ENCODE results near the gene FOXI3. TPM values are rescaled to one million over a fixed set of nuclear protein-coding genes. Genes with fewer than 3 reads are reported as not detected.

The FOXI3 gene
- total and polyA plus RNA-seq, 12 donors, result not detected

DNA sequence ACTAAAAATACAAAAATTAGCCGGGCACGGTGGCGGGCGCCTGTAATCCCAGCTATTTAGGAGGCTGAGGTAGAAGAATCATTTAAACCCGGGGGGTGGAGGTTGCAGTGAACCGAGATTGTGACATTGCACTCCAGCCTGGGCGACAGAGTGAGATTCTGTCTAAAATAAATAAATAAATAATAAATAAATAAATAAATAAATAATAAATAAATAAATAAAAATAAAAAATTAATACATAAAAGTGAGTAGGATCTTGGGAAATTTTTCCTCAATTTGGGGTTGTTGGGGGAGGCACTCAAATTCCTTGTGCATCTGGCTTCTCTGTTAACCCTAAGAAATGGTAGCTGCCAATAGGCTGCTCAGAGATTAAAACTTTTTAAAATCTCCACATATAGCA, 20.3 kb upstream of the FOXI3 start:
- DNase-seq, result no peak
- intact Hi-C loops (cut with DNase I), result no loop called here
- Histone ChIP-seq H3K27ac (no peak overlapping the region), H3K27me3 (no peaks in the 10 kb centered on the region), H3K4me3 (no peak overlapping the region), H3K9me3 (replicated peaks in 1 of 3) (no peaks in the 10 kb centered on the region), H3K4me1 (replicated peaks in 1 of 2) (no peaks in the 10 kb centered on the region), H3K36me3 (replicated peaks in 1 of 2) (no peaks in the 10 kb centered on the region)
- TF ChIP-seq, protein P1, sequence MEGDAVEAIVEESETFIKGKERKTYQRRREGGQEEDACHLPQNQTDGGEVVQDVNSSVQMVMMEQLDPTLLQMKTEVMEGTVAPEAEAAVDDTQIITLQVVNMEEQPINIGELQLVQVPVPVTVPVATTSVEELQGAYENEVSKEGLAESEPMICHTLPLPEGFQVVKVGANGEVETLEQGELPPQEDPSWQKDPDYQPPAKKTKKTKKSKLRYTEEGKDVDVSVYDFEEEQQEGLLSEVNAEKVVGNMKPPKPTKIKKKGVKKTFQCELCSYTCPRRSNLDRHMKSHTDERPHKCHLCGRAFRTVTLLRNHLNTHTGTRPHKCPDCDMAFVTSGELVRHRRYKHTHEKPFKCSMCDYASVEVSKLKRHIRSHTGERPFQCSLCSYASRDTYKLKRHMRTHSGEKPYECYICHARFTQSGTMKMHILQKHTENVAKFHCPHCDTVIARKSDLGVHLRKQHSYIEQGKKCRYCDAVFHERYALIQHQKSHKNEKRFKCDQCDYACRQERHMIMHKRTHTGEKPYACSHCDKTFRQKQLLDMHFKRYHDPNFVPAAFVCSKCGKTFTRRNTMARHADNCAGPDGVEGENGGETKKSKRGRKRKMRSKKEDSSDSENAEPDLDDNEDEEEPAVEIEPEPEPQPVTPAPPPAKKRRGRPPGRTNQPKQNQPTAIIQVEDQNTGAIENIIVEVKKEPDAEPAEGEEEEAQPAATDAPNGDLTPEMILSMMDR (IDR thresholded peaks at IDR 0.05), result no peak
- TF ChIP-seq POLR2A (IDR thresholded peaks at IDR 0.05), result no peak
- WGBS, 4 donors, result 96 to 97% (median 96%) methylated on average over 7 of the region's 7 CpGs

DNA sequence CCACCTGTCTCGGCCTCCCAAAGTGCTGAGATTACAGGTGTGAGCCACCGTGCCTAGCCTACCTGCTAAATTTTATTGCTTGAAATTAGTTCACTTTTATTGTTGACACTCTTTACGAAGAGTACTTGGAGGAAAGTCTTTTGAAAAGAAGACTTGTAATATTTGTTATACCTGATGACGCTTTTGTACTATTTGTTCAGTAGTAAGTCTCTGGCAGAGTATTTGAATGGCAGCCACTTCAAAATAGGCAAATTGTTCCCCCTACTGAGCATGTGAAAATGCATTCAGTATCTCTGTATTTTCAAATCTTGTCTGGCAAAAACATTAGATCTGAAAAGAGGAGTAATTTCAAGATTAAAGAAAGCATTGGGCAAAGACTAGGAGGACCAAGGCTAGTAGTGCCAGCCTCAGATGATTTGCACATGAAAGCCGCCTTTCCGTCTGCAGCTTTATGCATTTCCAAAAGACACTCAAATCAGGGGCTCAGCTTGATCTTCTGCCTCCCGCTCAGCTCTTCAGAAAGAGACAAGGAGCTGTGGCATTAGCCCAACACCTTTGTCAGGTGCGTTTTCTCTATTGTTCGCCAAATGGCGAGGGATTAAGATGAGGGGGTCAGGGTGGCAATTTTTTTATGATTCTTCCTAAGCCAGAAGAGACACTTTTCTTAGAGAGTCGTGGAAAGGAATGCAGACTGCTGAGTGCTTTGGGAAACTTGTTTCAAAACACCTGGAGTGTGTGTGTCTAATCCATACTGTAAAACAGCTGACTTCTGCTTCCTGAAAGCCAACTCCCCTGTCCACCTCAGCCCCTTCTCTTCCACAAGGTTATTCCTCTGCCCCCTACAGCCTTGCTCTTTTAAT, 18.8 kb upstream of the FOXI3 start:
- 44 to 50% (median 47%) methylated on average over 9 to 11 of the region's 11 CpGs for WGBS, 4 donors
- H3K36me3 ChIP-seq (replicated peaks in 1 of 2), result no peaks in the 10 kb centered on the region
- no peaks in the 10 kb centered on the region for H3K9me3 ChIP-seq (replicated peaks in 1 of 3)
- H3K27me3 ChIP-seq, result no peaks in the 10 kb centered on the region
- no peaks in the 10 kb centered on the region for H3K4me1 ChIP-seq (replicated peaks in 1 of 2)
- intact Hi-C loops (cut with DNase I), result no loop called here
- no peak for DNase-seq
- TF ChIP-seq POLR2A (IDR thresholded peaks at IDR 0.05), result no peak
- TF ChIP-seq, protein P1 (IDR thresholded peaks at IDR 0.05), result no peak
- H3K27ac ChIP-seq, result no peak overlapping the region
- no peak overlapping the region for H3K4me3 ChIP-seq

DNA sequence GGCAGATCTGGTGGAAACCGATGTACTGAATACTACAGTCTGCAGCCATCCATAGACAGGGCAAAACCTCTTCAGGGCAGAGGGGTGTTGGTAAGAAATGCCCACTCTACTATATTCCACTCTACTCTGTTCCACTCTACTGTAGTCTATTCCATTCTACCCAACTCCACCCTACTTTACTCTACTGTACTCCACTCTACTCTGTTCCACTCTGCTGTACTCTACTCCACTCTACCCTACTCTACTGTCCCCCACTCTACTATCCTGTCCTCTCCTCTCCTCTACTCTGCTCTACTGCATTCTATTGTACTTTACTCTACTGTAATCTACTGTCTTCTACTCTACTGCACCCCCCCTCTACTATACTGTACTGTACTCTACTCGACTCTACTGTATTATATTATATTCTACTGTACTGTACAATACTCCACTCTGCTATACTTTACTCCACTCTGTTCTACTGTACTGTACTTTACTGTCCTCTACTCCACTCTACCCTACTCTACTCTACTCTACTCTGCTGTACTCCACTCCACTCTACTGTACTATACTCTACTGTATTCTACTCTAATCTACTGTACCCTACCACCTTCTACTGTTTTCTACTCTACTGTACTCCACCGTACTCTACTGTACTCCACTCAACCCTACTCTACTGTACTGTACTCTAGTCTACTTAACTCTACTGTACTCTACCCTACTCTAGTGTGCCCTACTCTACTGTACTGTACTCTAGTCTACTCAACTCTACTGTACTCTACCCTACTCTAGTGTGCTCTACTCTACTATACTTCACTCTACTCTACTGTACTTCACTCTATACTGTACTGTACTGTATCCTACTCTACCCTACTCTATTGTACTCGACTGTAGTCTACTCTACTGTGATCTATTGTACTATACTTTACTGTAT, 17.0 kb upstream of the FOXI3 start:
- no peak for DNase-seq
- no peaks in the 10 kb centered on the region for H3K27me3 ChIP-seq
- no peaks in the 10 kb centered on the region for H3K9me3 ChIP-seq (replicated peaks in 1 of 3)
- WGBS, 4 donors, result 60 to 72% (median 68%) methylated on average over 4 of the region's 4 CpGs
- no peak for TF ChIP-seq POLR2A (IDR thresholded peaks at IDR 0.05)
- TF ChIP-seq, protein P1 (IDR thresholded peaks at IDR 0.05), result no peak
- no peaks in the 10 kb centered on the region for H3K4me1 ChIP-seq (replicated peaks in 1 of 2)
- intact Hi-C loops (cut with DNase I), result no loop called here
- H3K27ac ChIP-seq, result no peak overlapping the region
- H3K36me3 ChIP-seq (replicated peaks in 1 of 2), result no peaks in the 10 kb centered on the region
- no peak overlapping the region for H3K4me3 ChIP-seq

DNA sequence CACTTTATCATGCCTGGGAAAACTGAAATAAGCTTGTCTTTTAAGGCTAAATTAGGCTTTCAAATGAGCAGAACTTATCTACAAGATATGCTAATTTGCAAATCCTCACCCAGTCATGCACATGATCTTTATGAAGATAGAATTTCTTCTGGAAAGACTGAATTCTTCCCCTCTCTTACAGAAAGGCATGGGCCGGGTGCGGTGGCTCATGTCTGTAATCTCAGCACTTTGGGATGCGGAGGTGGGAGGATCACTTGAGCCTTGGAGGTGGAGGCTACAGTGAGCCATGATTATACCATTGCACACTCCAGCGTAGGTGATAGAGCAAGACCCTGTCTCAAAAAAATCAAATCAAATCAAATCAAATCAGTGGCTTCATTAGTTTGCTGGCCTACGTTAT, 11.7 kb upstream of the FOXI3 start:
- no peaks in the 10 kb centered on the region for H3K27me3 ChIP-seq
- DNase-seq, result no peak
- TF ChIP-seq, protein P1 (IDR thresholded peaks at IDR 0.05), result no peak
- TF ChIP-seq POLR2A (IDR thresholded peaks at IDR 0.05), result no peak
- H3K4me1 ChIP-seq (replicated peaks in 1 of 2), result no peaks in the 10 kb centered on the region
- no peaks in the 10 kb centered on the region for H3K9me3 ChIP-seq (replicated peaks in 1 of 3)
- intact Hi-C loops (cut with DNase I), result no loop called here
- no peaks in the 10 kb centered on the region for H3K36me3 ChIP-seq (replicated peaks in 1 of 2)
- no peak overlapping the region for H3K27ac ChIP-seq
- no peak overlapping the region for H3K4me3 ChIP-seq
- 78 to 88% (median 86%) methylated on average over 5 of the region's 5 CpGs for WGBS, 4 donors

Data from adrenal gland (tissue), 12 donors.